Activated CD8-positive, alpha-beta memory T cell treated with anti-CD3 and anti-CD28 coated beads, Interleukin-2, amount 50 U/mL, for 24 hours (primary cell): ENCODE results near the gene CPPED1.

ENCODE experiments used
- DNase-seq: peaks from one replicate; pipeline ENCODE4 v3.0.0-alpha.2; 2020; ENCODE audit errors: extremely low read depth

CPPED1 gene

DNA sequence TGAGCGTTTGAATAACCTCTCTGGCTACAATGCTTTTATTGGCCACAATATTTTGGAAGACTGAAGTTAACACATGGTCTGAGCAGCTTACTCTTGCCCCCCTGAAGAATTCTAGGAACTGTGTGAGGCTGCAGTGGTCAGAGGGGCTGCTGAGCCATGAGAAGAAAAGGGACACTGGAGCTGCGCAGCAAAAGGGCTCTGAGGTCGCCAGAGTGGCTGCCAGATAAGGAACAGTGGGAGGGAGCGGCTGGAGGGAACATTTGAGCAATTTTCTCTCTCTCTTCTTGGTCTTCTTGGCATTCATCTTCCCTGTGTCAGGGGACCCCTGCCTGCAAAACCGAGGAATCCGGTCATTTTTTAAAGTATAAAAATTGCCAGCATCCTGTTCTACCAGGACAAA lies 66.1 kb downstream of the CPPED1 start:
- no peak for DNase-seq

DNA sequence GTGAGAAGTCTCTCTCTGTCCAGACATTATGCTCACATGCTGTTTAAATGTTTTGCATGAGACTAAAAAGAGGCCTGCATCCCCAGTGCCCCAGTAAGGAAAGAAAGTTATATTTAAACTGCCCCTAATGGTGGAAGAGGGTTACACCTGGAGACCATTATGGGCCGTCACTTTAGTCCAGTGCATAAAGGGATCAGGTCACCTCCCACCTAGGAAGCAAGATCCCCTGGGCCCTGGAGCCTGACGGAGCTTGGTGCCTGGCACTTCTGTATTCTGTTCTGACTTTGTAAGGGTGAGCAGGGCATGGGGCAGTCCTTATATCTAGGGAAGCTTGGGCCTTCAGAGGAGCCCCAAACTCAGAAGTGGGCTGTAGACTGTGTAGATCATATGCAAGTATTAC lies 67.9 kb downstream of the CPPED1 start:
- DNase-seq = no peak

DNA sequence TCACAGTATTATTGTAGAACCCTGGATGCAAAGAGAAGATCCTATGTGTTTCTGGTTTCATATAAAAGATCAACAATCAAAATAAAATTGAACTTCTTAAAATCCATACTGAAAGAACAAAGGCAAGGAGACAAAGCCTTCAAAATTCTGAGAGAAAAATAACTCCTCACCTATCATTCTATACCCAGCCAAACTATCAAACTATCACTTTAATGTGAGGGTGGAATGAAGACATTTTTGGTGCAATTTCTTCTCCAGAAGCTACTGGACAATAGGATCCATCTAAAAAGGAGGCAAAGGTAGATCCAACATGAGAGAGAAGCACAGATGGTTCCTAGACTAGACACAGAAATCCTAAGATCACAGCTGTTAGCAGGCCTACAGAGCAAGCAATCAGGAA lies 71.1 kb downstream of the CPPED1 start:
- no peak for DNase-seq

DNA sequence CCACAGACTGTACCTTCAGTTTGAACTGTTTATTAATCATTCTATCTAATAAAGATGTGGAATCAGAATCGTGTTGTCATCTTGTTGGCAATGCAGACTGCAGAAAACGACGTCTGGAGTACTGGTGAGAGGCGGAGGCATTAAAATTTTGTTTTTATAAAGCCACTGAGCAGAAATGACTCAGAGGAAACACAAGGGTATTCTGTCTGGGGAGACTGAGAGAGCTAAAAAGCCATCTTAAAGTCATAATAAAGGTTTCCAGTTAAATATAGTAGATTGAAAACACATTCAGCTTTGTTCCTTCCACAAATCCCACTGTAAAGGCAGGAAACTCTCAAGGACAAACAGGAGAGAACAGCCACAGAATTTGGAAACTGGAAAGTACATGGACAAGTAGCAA lies 74.2 kb downstream of the CPPED1 start:
- no peak for DNase-seq

DNA sequence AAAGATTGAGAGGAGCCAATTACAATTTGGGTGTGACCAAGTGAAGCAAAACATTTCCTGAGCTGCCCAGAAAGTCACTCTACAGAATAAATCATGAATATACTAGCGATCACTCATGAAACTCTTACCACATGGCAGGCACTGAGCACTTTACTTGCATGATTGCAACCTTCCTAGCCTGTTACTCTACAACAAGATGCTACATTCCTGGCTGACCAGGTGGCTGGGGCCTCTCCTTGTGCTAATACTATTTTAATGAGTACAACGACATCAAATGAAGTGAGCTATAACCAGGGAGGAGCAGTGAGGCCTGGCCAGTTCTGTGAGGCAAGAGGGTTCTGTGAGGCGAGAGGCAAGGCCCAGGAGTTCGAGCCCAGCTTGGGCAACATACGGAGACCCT lies 75.2 kb downstream of the CPPED1 start:
- DNase-seq = no peak

DNA sequence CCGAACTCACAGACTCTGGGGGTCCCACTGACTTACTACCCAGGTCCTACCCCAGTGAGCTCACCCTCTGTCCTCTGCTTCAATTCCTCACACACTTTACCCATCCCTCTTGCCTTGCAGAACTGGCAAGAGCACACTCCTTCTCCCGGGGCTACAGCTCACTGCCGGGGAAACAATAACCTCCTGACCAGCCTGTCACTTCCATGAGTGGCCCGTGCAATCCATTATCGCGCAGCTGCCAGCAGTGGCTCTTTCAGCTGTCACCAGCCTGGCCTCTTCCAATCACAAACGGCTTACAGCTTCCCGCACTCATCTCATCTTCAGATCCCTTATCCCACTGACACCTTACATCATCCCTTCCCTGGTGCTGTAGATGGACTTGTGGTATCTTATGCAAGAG lies 79.5 kb downstream of the CPPED1 start:
- no peak for DNase-seq

DNA sequence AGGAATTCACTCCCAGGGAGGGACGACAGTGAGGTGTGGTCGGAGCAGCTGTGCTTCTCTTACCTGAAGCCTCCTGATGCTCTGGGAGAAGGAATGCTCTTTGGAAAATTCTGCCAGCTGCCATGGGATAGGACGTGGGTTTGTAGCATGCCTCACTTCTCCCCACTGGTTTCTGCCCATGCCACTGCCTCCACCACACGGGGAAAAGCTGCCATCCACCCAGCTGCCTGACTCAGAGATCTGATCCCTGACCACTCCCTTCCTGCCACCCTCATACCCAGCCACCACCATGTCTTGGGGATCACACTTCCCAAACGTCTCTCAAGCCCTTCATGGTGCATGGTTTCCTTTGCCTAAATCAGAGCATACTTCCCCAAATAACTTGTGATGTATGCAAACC lies 80.0 kb downstream of the CPPED1 start:
- no peak for DNase-seq

DNA sequence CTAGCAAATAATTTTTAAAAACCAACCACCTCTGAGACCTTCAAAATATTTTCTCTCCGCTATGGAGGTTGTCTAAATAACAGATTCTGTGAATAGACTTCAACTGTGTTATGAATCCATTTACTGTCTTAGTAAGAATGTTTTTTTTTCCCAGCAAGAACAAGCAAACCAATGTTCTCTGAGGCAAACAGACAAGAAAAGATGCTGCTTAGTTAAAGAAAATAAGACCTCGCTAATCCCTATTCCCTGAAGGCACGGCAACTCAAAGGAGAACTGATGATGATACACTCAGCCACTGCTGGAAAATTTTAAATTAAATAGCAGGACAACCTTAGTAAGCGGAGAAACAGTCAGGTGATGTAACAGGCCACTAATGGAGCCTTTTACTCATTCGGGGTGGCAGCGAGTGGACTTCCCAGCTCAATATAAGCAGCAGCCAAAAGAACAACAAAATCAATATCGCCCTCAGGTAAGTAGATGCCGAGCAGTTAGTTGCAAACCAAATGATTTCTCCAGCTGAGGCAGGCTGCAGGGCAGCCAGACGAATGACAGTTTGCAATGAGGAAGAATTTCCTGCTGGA lies 81.8 kb downstream of the CPPED1 start:
- no peak for DNase-seq

DNA sequence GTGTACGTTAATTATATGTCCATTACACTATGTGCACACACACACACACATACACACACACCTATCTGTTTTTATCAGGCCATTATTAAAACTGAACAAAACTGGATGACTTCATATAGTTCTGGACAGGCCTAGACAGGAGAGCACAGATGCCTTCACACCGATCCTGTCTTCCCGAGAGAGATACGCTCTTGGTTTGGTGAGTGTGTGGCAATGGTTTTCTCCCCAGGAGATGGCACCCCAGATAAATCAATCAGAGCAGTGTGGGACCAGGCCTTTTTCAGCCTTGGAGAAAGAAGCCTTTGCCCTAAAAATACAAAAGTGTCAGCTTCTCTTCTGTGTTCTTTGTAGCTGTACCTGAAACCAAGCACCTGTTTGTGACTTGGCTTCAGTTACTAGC lies 83.7 kb downstream of the CPPED1 start:
- no peak for DNase-seq

DNA sequence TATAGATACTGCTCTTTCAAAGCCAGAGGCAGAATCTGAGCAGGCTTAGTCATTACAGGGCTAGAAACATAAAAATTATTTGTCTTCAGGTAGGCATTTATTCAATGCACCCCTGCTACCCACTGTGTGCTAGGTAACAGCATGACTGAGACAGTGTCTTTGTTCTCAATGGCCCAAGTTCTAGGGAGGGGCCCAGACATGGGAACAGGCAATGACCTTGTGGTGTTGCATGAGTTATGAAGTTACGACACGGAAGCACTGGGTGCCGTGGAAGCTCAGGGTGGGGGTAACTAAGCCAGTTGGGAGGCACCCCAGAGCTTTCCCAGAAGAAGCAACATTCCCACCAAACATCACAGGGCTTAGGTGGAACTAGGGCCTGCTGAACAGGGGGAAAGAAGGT lies 87.0 kb downstream of the CPPED1 start:
- no peak for DNase-seq

DNA sequence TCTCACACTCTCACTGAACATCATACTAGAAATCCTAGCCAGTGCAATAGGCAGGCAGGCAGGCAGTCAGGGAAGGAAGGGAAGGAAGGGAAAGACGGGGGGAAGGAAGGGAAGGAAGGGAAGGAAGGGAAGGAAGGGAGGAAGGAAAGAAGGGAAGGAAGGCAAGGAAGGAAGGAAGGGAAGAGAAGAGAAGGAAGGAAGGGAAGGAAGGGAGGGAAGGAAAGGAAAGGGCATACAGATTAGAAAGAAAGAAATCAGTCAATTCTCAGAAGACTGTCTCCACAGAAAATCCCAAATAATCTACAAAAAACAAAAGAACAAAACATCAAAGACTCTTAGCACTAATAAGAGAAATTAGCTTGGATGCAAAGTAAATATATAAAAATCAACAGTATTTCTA lies 93.9 kb downstream of the CPPED1 start:
- DNase-seq = no peak

DNA sequence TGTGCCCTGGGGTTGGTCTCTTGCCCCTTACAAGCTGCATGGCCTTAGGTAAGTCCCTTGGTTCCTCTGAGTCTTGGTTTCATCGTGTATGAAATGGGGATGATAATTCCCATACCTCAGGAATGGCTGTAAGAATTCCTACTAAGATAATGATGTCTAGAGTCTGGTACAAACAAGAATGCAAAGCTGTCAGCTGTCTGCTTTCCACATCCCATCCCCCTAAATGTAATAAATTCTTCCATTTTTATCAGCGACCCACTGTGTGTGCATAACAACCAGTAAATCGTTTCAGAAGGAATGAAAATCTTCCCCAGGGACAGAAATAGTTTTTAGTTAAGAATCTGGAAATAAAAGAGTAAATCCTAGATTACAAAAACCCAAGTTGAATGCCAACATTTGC lies 95.4 kb downstream of the CPPED1 start:
- DNase-seq = no peak

DNA sequence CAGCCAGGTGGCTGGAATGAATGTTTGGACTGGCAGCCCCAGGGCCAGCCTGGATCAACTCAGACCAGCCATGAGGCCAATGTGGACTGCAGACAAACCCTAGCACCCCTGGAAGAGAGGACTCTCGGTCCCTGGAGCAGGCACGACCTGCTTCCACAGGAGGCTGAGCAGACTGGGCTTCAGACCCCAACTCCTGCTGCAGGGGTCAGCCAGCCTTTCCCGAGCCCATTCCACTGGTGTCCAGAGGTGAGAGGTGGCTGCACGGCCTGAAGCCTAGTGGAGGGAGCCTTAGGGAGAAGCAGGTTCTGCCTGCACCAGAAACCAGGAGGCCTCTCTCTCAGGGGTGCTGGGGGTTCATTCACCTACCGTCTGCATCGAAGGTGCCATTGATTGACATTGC lies 97.1 kb downstream of the CPPED1 start:
- no peak for DNase-seq

DNA sequence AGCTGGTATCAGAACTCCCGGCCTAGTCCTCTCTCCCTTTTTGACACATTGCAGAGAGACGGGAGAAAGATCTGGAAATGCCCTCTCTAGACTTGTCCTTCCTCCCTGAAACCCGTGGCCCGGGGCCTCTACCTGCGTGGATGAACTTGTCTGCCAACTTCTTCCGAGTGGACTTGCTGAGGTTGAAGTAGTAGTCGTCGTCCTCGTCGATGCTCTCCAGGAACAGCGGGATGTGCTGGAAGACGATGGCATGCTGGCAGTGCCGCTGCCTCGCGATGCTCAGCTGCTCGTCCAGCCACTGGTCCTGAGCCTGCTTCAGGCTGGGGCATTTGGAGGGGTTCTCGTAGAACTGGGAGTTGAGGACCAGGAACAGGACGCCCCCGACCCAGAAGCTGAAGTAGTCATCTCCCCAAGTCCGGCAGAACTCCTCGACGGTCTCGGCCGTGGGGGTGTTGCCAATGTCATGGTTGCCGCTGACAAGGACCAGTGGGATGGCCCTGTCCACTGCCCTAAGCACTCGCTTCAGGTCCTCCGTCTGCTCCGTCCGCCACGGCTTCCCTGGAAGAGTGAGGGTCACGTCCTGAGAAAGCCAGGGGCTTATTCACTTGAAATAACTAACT lies 99.1 kb downstream of the CPPED1 start:
- DNase-seq = no peak

DNA sequence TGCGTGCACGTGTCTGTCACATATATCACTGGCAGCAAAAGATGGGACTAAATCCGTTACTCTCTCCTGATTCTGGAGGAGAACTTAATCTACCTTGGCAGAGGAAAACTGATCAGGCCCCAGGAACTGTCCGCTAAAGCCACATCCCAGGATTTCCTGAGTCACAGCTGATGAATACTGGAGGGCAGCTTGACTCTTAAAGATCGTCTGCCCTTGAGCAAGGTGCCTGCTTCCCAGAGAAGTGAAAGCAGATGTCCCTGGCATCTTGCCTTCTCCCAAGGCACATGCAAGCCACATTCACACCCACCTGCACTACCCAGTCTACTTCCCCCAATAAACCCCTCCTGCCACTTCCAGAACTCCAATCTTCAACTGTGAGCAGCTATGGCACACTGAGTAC lies 99.8 kb downstream of the CPPED1 start:
- no peak for DNase-seq

DNA sequence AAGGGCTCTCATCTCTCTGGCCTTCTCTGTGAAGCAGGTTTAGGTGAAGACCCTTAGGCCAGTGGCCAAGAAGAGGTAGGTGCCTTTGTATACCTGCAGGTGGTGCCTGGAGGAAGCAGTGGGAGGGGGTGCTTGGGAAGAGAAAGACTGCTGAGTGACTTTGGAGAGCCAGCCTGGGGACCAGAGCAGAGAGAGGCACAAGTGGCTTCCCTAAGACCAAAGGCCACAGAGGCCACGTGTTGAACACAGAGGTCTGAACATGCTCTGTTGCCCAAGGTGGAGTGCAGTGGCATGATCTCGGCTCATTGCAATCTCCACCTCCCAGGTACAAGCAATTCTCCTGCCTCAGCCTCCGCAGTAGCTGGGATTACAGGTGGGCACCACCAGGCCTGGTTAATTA lies 103.5 kb downstream of the CPPED1 start:
- DNase-seq = no peak

DNA sequence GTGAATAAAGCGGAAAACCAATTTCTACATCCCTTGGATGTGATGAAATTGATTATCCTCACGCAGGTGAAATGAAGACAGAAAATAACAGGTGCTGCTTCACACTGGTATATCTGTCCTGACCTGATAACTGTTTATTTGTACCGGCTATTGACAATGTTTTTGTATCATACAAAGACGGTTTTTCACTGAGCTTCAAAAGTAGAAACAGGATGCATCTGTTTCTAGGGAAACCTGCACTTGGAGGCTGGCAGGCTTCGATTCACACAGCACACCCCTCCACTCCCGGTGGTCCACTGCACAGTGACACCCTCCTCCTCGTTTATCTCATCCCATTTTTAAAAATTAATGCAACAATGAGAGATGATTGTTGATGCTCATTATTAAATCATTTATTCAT lies 104.5 kb downstream of the CPPED1 start:
- no peak for DNase-seq

DNA sequence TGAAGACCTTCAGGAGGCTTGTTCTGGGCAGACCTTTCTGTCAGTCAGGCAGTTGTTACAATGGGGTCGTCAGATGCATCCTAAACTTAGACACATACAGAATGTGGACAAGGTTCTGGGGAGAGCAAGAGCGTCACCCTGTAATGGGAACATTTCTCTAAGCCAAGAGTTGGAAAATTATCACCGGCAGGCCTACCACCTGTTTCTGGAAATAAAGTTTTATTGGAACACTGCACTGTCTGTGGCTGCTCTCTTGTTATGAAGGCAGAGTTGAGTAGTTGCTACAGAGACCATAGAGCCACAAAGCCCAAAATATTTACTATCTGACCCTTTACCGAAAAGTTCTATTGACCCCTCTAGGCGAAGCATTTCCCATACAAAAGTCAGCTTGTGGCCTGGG lies 106.2 kb downstream of the CPPED1 start:
- no peak for DNase-seq

DNA sequence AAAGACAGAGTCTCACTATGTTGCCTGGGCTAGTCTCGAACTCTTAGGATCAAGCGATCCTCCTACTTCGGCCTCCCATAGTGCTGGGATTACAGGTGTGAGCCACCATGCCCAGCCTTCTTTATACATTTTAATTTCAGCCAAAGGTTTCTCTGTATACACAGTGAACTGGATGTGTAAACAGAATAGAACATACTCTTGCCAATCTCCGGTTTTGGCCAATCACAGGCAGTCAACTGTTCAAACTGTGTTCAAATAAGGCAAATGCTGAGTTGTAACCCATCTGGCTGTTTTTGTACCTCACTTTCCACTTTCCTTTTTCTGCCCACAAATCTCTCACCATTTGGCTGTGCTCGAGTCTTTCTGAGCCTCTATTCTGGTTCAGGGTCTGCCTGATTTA lies 108.2 kb downstream of the CPPED1 start:
- no peak for DNase-seq

DNA sequence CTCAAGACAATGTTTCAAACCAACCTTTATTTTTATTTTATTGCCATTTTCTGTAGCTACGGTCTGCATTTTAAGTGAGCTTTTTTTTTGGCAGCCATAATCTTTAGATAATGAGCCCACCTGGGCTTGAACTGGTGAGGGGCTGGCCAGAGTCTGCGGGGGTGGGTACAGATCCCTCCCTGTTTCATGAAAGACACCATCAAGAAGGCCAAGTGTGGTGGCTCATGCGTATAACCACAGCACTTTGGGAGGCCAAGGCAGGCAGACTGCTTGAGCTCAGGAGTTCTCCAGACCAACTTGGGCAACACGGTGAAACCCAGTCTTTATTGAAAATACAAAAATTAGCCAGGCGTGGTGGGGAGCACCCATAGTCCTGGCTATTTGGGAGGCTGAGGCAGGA lies 113.7 kb downstream of the CPPED1 start:
- no peak for DNase-seq

DNA sequence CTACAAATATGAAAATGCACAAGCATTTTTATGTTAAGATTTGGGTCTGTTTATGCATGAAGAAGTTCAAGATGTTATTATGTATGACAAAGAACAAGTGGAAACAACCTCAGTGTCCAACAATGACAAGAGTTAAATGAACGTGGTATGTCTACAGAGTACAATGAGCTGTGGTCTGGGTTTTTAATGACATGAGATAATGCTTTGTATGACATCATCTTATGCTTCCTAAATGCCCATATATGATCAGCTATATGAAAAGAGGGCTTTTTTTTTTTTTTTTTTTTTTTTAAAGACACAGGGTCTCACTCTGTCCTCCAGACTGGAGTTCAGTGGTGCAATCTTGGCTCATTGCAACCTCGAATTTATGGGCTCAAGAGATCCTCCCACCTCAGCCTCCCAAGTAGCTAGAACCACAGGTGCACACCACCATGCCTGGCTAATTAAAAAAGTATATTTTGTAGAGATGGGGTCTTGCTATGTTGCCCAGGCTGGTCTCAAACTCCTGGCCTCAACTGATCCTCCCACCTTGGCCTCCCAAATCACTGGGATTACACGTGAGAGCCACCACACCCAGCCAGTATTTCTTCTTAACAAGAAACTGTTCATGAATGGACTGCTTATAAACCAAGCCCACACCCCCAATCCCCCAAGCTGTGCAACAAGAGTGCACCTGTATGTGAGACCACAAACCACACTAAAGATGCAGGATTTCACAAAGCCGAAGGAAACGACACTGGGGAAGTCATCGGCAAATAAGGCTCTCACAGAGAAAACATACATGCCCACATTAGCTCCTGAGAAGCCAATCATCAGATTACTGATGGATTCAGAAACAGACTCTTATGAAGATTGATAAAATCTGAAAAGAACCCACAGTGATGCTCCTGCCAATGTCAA lies 114.5 kb downstream of the CPPED1 start:
- no peak for DNase-seq

DNA sequence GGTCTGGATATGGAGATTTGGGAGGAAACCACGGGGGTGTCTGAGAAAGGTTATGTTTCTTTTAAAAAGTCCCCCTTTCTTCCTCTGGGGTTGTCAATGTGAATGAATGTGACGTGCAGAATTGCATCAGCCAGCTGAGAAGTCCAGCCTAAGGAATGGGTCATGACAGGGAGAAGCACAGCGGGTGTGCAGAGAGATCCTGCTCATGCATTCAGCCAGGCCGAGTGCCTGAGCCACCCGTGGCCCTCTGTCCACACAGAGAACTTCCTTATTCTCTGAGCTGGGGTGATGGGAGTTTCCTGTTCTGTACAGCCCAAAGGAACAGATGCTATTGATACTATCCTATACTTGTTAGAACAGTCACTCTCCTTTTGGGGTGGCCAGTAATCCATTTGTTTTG lies 117.9 kb downstream of the CPPED1 start:
- no peak for DNase-seq

DNA sequence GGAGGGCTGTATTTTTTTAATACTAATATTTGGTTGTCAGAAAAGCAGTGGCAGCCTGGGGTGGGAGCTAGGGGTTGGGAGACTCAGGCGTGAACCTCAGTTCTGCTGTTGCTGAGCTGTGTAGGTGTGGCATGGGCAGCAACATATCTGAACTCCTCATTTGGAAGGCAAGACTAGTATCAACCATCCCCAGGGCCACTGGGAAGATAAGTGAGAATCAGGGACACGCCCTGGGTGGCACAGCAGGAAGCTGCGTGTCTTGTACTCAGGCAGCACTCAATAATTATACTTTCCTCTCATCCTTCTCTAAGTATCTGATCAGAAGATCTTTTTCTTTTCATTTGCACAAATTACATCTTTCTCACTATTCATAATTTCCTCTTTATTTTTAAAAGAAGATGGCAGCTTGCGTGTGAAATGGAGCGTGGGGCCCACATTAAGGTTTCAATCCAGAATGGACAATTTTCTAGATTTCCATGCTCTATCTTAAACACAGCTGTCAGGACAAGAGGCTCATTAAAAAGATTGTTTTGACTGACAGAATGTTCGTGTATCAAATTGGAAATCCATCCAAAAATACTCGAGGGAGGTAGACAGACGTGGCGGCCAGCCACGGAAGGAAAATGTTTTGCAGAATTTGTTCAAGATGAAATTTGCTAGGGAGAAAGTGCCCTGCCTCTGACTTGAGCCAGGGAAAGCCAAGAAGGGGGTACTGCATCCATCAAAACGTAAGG lies 121.1 kb downstream of the CPPED1 start:
- no peak for DNase-seq
